Kidney (tissue), 14 donors: Measurements from ENCODE around the gene EEFSEC. TPM values are rescaled to one million over a fixed set of nuclear protein-coding genes. Genes with fewer than 3 reads are reported as not detected.

Source experiments
- DNase-seq, 5 donors: peaks; one replicate each; pipeline ENCODE4 v3.0.0-alpha.2; 2013 to 2020
- FAIRE-seq: peaks from 2 replicates; lab custom pipeline; 2012; peaks lifted over from hg19 to GRCh38; lab: Jason Lieb, UNC
- H3K27ac ChIP-seq, 2 donors: one replicate each; pipeline ENCODE4 v1.7.0; 2013; ENCODE audit warnings: low read depth in 2 of 2, low read length in 2 of 2, inconsistent platforms in 1 of 2
- H3K27me3 ChIP-seq: one replicate; pipeline ENCODE4 v1.7.1; 2013; ENCODE audit warnings: low read length, inconsistent platforms; ENCODE audit not compliant: control insufficient read depth, insufficient read depth
- H3K36me3 ChIP-seq, 3 donors: one replicate each; pipeline versions ENCODE4 v1.7.0 to v1.7.1; 2013; ENCODE audit warnings: low read length in 3 of 3, control low read depth in 1 of 3, inconsistent platforms in 1 of 3; ENCODE audit not compliant: insufficient read depth in 3 of 3, control insufficient read depth in 2 of 3
- H3K4me1 ChIP-seq, 3 donors: one replicate each; pipeline versions ENCODE4 v1.7.0 to v1.7.1; 2013; ENCODE audit warnings: low read length in 3 of 3, inconsistent platforms in 1 of 3, low read depth in 1 of 3; ENCODE audit not compliant: control insufficient read depth in 2 of 3, insufficient read depth in 2 of 3
- H3K4me3 ChIP-seq, 3 donors: one replicate each; pipeline versions ENCODE4 v1.7.0 to v1.8.1; 2013; ENCODE audit warnings: low read length in 3 of 3, control low read depth in 1 of 3, inconsistent platforms in 1 of 3
- H3K9ac ChIP-seq, 3 donors: one replicate each; pipeline versions ENCODE4 v1.7.0 to v1.7.1; 2013; ENCODE audit warnings: low read length in 3 of 3, control low read depth in 1 of 3, inconsistent platforms in 1 of 3
- H3K9me3 ChIP-seq, 3 donors: one replicate each; pipeline versions ENCODE4 v1.7.0 to v1.7.1; 2013; ENCODE audit warnings: low read length in 3 of 3, control low read depth in 1 of 3, inconsistent platforms in 1 of 3; ENCODE audit not compliant: control insufficient read depth in 2 of 3, insufficient read depth in 1 of 3
- CTCF ChIP-seq: IDR thresholded peaks from 3 replicates; pipeline ENCODE4 v1.5.1; 2012; ENCODE audit warnings: mild to moderate bottlenecking, moderate library complexity, borderline replicate concordance; ENCODE audit not compliant: insufficient read depth; ENCODE audit errors: extremely low read depth
- intact Hi-C: fragments of 100-400 bp; cut with DNase I; formaldehyde crosslinking; loops from one replicate; pipeline ENCODE4 v1.11.1; 2022
- polyA plus RNA-seq: library from polyadenylated mRNA; stranded (reverse); fragments of 350-450 nt; fragmentation: Illumina TruSeq; extraction: RNeasy Lipid Tissue Mini Kit (QIAGEN cat#74804); gene quantifications from one replicate; pipeline ENCODE4 v1.2.3, GENCODE V29; 2014; ENCODE audit warnings: low read depth, low replicate concordance; ENCODE audit not compliant: insufficient read depth
- total RNA-seq: library from RNA; stranded (reverse); fragmentation: NEBNext Ultra II Directional; extraction: Animal tissue kit (Norgen Biotek cat#: 25700); gene quantifications from one replicate; pipeline ENCODE4 v1.2.1, GENCODE V29; 2021
- donor health status: control.
- donor health status: control.
- donor health status: control.
- donor health status: control.
- donor health status: control.
- donor health status: DM: yes; HTN: yes; CAD: no.
- donor health status: Normal renal cell carcinoma (clear cell type).

Gene EEFSEC
- total and polyA plus RNA-seq, 2 donors from 2014 or later = 15.2 to 23.2 TPM

DNA sequence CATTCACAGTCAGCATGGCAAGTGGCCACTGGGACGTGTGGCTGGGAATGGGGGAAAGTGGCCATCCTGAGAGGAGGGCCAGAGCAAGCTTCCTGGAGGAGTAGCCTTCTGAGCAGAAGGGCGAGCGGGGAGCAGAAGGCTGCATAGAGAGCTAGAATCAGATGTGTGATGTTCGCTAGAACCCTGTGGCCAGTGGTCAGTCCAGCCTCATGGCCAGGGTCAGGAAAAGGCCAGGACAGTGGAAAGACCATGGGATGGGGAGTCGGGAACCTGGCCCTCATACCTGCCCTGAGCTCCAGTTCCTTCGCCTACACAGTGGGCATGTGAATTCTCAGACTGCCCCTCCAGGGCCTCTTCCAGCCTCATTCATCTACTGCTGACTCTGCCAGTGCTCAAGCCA is 211.0 kb downstream of the EEFSEC start:
- Histone ChIP-seq H3K27ac (no peak overlapping the region), H3K4me1 (peaks cover 0 to 6% (median 0%) of the 10 kb centered on the region in 3 donors), H3K4me3 (no peak overlapping the region), H3K27me3 (no peaks in the 10 kb centered on the region), H3K9me3 (no peaks in the 10 kb centered on the region), H3K36me3 (peaks cover 0 to 3% (median 2%) of the 10 kb centered on the region in 3 donors), H3K9ac (no peak overlapping the region)
- intact Hi-C loops = no loop called here
- DNase-seq = peak in 1 of 5 donors; percentile 46
- TF ChIP-seq CTCF = no peak
- FAIRE-seq = no peak

- Histone ChIP-seq H3K27ac (no peak overlapping the region), H3K9me3 (no peaks in the 10 kb centered on the region), H3K36me3 (peaks cover 0 to 3% (median 2%) of the 10 kb centered on the region in 3 donors), H3K9ac (no peak overlapping the region), H3K27me3 (no peaks in the 10 kb centered on the region), H3K4me1 (peaks cover 0 to 10% (median 0%) of the 10 kb centered on the region in 3 donors), H3K4me3 (no peak overlapping the region)
- intact Hi-C loops = no loop called here
- DNase-seq (peak in 1 of 5 donors; percentile 59), FAIRE-seq (no peak)
- TF ChIP-seq CTCF = no peak
Observed at GRCh38 chr3:128364808-128365360, 211.6 kb downstream of the EEFSEC start.

- Histone ChIP-seq H3K4me1 (peaks cover 0 to 10% (median 0%) of the 10 kb centered on the region in 3 donors), H3K36me3 (peaks cover 0 to 3% (median 2%) of the 10 kb centered on the region in 3 donors), H3K27ac (no peak overlapping the region), H3K4me3 (no peak overlapping the region), H3K9ac (no peak overlapping the region), H3K9me3 (no peaks in the 10 kb centered on the region), H3K27me3 (no peaks in the 10 kb centered on the region)
- peak in 1 of 5 donors; percentile 37 for DNase-seq
- FAIRE-seq = no peak
- TF ChIP-seq CTCF = no peak
- intact Hi-C loops = no loop called here
Observed at GRCh38 chr3:128366136-128366535, 212.9 kb downstream of the EEFSEC start.
